Body of pancreas (tissue), 4 donors: ENCODE data around the gene LAPTM5.

ENCODE experiments used
- POLR2A ChIP-seq, 3 donors: fragments of 450-650 bp; IDR thresholded peaks; one replicate each; pipeline ENCODE4 v1.6.1; 2016; ENCODE audit warnings: antibody characterized with exemption in 3 of 3, mild to moderate bottlenecking in 2 of 3
- TF ChIP-seq, protein P1 (sequence below), 7 experiments: fragments of 450-650 bp in 4 of 7; fragments of 200-600 bp in 3 of 7; sonication (generic) in 3 of 7; IDR thresholded peaks; one replicate each; pipeline ENCODE4 v1.5.1; 2016 to 2019; ENCODE audit warnings: antibody characterized with exemption in 7 of 7

DNA sequence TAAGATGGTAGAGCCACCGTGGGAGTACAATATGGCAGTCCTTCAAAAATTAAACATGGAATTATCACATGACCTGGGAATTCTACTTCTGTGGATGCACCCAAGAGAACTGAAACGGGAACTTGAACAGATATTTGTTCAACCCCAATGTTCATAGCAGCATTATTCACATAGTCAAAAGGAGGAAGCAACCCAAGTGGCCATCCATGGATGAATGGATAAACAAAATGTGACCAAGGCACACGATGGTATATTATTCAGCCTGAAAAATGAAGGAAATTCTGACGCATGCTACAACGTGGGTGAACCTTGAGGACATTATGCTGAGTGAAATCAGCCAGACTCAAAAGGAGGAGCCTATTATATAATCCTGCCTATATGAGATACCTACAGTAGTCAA, 22.8 kb upstream of the LAPTM5 start:
- TF ChIP-seq POLR2A (IDR thresholded peaks at IDR 0.05), result no peak
- TF ChIP-seq, protein P1, sequence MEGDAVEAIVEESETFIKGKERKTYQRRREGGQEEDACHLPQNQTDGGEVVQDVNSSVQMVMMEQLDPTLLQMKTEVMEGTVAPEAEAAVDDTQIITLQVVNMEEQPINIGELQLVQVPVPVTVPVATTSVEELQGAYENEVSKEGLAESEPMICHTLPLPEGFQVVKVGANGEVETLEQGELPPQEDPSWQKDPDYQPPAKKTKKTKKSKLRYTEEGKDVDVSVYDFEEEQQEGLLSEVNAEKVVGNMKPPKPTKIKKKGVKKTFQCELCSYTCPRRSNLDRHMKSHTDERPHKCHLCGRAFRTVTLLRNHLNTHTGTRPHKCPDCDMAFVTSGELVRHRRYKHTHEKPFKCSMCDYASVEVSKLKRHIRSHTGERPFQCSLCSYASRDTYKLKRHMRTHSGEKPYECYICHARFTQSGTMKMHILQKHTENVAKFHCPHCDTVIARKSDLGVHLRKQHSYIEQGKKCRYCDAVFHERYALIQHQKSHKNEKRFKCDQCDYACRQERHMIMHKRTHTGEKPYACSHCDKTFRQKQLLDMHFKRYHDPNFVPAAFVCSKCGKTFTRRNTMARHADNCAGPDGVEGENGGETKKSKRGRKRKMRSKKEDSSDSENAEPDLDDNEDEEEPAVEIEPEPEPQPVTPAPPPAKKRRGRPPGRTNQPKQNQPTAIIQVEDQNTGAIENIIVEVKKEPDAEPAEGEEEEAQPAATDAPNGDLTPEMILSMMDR (IDR thresholded peaks at IDR 0.05), result no peak
